H1 (cell line): ENCODE results near the gene OPN1MW3. TPM values are rescaled to one million over a fixed set of nuclear protein-coding genes. Genes with fewer than 3 reads are reported as not detected.

Experiments
- BRCA1 ChIP-seq: IDR thresholded peaks from 2 replicates; pipeline ENCODE4 v1.6.1; 2012; ENCODE audit warnings: low read depth, low read length, improper control_type of control experiment
- CHD1 ChIP-seq: IDR thresholded peaks from 2 replicates; pipeline ENCODE4 v1.6.1; 2012; ENCODE audit warnings: low read depth, low read length, improper control_type of control experiment
- CHD7 ChIP-seq: fragments of 300-600 bp; sonication (generic); IDR thresholded peaks from 2 replicates; pipeline ENCODE4 v1.7.1; 2012; ENCODE audit warnings: low read length, moderate library complexity, mild to moderate bottlenecking, inconsistent platforms; ENCODE audit not compliant: insufficient replicate concordance
- HDAC2 ChIP-seq, 2 experiments: fragments of 300-600 bp in 1 of 2; sonication (generic) in 1 of 2; IDR thresholded peaks; 2 replicates each; pipeline ENCODE4 v1.6.1; 2011 to 2012; ENCODE audit warnings: low read depth in 2 of 2, low read length in 2 of 2, mild to moderate bottlenecking in 2 of 2, moderate library complexity in 2 of 2, borderline replicate concordance in 1 of 2, inconsistent platforms in 1 of 2
- NANOG ChIP-seq: IDR thresholded peaks from 2 replicates; pipeline ENCODE4 v1.6.1; 2011; ENCODE audit warnings: low read length, low read depth, mild to moderate bottlenecking, inconsistent platforms; ENCODE audit not compliant: insufficient read depth, poor library complexity, severe bottlenecking
- NRF1 ChIP-seq: IDR thresholded peaks from 2 replicates; pipeline ENCODE4 v1.6.1; 2011; ENCODE audit warnings: mild to moderate bottlenecking, low read depth, low read length, improper control_type of control experiment
- SIN3A ChIP-seq, 2 experiments: IDR thresholded peaks in 1 of 2; conservative IDR thresholded peaks in 1 of 2; 2 replicates each; pipeline ENCODE4 v1.6.1; 2011 to 2012; ENCODE audit warnings: low read length in 2 of 2, improper control_type of control experiment in 1 of 2, low read depth in 1 of 2, mild to moderate bottlenecking in 1 of 2
- SP4 ChIP-seq: IDR thresholded peaks from 2 replicates; pipeline ENCODE4 v1.6.1; 2012; ENCODE audit warnings: low read length, inconsistent platforms
- SRF ChIP-seq: IDR thresholded peaks from 2 replicates; pipeline ENCODE4 v1.6.1; 2011; ENCODE audit warnings: mild to moderate bottlenecking, low read depth, low read length, moderate library complexity
- TAF7 ChIP-seq: optimal IDR thresholded peaks from 2 replicates; pipeline ENCODE3; 2011; ENCODE audit warnings: low read depth, mild to moderate bottlenecking, inconsistent platforms, low read length, moderate library complexity, borderline replicate concordance
- TBP ChIP-seq: IDR thresholded peaks from 2 replicates; pipeline ENCODE4 v1.6.1; 2011; ENCODE audit warnings: low read depth, low read length, improper control_type of control experiment
- YY1 ChIP-seq: IDR thresholded peaks from 2 replicates; pipeline ENCODE4 v1.6.1; 2011; ENCODE audit warnings: low read depth, mild to moderate bottlenecking, low read length
- polyA plus RNA-seq, 7 experiments: library from polyadenylated mRNA; depleted of rRNA in 3 of 7; stranded (reverse) in 5 of 7; unstranded in 2 of 7; fragments of >200 nt in 5 of 7; fragments of 200-250 nt in 2 of 7; gene quantifications; 1 replicate in 5 of 7; 2 replicates in 1 of 7; 4 replicates in 1 of 7; pipeline versions ENCODE4 v1.2.1 to v1.2.3, GENCODE V29; 2011 to 2013; ENCODE audit warnings: missing spikeins in 2 of 7, mixed read lengths in 2 of 7
- total RNA-seq: library from RNA; stranded (reverse); fragmentation: NEBNext Ultra II Directional; extraction: Animal tissue kit (Norgen Biotek cat#: 25700); gene quantifications from 2 replicates; pipeline ENCODE4 v1.2.1, GENCODE V29; 2021

Gene OPN1MW3
- total and polyA plus RNA-seq, 2 of the 8 experiments (the other 6 are each of a cell fraction or from before 2014, with no cell fraction given) = not detected

- no peak for TF ChIP-seq CHD7
- no peak for TF ChIP-seq TAF7
- TF ChIP-seq NRF1 = no peak
- no peak for TF ChIP-seq SP4
- TF ChIP-seq YY1 = no peak
- no peak for TF ChIP-seq CHD1
- TF ChIP-seq NANOG = no peak
- no peak for TF ChIP-seq SRF
- TF ChIP-seq TBP = no peak
- no peak for TF ChIP-seq HDAC2 (IDR thresholded peaks at IDR 0.05; ENCODE audit: borderline replicate concordance in 1 of 2, low read depth in 2 of 2, low read length in 2 of 2)
- TF ChIP-seq BRCA1 = no peak
- TF ChIP-seq SIN3A (conservative IDR thresholded peaks at IDR 0.05 in 1 of 2, IDR thresholded peaks at IDR 0.05 in 1 of 2; ENCODE audit: low read depth in 1 of 2, low read length in 2 of 2) = no peak
Observed at GRCh38 chrX:154313147-154313546, 55.8 kb downstream of the OPN1MW3 start (continued).
